ENCODE data around the gene CTDSPL. TPM values are rescaled to one million over a fixed set of nuclear protein-coding genes. Genes with fewer than 3 reads are reported as not detected.

Gene CTDSPL
- total and polyA plus RNA-seq, 10 of the 15 experiments (the other 5 are each of a cell fraction or from before 2014, with no cell fraction given): 0.05 to 0.51 (median 0.18) TPM; not detected in 6

DNA sequence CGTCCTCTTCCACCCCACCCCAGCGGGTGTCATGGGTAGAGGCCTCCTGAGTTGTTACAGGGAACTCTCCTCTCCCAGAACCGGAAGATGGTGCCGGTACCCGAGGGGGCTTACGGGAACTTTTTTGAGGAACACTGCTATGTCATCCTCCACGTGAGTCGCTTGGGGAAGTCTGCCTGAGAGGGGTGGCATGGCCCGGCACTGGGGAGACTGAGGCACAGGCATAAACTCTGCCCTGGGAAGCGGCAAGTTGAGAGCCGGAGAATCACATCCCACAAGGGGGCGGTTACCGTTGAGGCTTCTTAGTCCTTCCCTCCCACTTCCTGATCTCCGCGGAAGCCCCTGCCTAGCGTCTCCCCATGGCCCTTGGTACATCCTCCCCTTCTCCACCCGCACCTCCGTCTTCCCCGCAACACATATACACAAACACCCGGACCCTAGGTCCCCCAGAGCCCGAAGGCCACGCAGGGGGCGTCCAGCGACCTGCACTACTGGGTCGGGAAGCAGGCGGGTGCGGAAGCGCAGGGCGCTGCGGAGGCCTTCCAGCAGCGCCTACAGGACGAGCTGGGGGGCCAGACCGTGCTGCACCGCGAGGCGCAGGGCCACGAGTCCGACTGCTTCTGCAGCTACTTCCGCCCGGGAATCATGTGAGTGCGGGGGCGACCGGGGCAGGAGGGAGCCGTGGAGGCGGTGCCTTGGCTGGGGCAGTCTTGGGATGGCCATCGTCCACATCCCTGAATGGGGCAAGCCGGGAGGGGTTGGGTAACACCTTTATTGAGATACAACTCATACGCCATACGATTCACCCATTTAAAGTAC is 132.3 kb downstream of the CTDSPL start (continued):
- TF ChIP-seq, protein P1, sequence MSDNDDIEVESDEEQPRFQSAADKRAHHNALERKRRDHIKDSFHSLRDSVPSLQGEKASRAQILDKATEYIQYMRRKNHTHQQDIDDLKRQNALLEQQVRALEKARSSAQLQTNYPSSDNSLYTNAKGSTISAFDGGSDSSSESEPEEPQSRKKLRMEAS (IDR thresholded peaks at IDR 0.05; ENCODE audit: low read depth, low read length): peak; percentile 85
- no peak for TF ChIP-seq SIX5 (IDR thresholded peaks at IDR 0.05; ENCODE audit: low read depth, low read length, severe bottlenecking)
- TF ChIP-seq CREB1 (IDR thresholded peaks at IDR 0.05; ENCODE audit: low read depth): peak; percentile 40; the same call in 1 of the 2 replicates
- TF ChIP-seq, protein P2, sequence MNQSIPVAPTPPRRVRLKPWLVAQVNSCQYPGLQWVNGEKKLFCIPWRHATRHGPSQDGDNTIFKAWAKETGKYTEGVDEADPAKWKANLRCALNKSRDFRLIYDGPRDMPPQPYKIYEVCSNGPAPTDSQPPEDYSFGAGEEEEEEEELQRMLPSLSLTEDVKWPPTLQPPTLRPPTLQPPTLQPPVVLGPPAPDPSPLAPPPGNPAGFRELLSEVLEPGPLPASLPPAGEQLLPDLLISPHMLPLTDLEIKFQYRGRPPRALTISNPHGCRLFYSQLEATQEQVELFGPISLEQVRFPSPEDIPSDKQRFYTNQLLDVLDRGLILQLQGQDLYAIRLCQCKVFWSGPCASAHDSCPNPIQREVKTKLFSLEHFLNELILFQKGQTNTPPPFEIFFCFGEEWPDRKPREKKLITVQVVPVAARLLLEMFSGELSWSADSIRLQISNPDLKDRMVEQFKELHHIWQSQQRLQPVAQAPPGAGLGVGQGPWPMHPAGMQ (IDR thresholded peaks at IDR 0.05; ENCODE audit: borderline replicate concordance): no peak
- TF ChIP-seq, protein P3, sequence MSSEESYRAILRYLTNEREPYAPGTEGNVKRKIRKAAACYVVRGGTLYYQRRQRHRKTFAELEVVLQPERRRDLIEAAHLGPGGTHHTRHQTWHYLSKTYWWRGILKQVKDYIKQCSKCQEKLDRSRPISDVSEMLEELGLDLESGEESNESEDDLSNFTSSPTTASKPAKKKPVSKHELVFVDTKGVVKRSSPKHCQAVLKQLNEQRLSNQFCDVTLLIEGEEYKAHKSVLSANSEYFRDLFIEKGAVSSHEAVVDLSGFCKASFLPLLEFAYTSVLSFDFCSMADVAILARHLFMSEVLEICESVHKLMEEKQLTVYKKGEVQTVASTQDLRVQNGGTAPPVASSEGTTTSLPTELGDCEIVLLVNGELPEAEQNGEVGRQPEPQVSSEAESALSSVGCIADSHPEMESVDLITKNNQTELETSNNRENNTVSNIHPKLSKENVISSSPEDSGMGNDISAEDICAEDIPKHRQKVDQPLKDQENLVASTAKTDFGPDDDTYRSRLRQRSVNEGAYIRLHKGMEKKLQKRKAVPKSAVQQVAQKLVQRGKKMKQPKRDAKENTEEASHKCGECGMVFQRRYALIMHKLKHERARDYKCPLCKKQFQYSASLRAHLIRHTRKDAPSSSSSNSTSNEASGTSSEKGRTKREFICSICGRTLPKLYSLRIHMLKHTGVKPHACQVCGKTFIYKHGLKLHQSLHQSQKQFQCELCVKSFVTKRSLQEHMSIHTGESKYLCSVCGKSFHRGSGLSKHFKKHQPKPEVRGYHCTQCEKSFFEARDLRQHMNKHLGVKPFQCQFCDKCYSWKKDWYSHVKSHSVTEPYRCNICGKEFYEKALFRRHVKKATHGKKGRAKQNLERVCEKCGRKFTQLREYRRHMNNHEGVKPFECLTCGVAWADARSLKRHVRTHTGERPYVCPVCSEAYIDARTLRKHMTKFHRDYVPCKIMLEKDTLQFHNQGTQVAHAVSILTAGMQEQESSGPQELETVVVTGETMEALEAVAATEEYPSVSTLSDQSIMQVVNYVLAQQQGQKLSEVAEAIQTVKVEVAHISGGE (CRISPR knock-in tag; IDR thresholded peaks at IDR 0.05): peak; percentile 62
- TF ChIP-seq, protein P4, sequence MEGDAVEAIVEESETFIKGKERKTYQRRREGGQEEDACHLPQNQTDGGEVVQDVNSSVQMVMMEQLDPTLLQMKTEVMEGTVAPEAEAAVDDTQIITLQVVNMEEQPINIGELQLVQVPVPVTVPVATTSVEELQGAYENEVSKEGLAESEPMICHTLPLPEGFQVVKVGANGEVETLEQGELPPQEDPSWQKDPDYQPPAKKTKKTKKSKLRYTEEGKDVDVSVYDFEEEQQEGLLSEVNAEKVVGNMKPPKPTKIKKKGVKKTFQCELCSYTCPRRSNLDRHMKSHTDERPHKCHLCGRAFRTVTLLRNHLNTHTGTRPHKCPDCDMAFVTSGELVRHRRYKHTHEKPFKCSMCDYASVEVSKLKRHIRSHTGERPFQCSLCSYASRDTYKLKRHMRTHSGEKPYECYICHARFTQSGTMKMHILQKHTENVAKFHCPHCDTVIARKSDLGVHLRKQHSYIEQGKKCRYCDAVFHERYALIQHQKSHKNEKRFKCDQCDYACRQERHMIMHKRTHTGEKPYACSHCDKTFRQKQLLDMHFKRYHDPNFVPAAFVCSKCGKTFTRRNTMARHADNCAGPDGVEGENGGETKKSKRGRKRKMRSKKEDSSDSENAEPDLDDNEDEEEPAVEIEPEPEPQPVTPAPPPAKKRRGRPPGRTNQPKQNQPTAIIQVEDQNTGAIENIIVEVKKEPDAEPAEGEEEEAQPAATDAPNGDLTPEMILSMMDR (IDR thresholded peaks at IDR 0.05 in 2 of 3, conservative IDR thresholded peaks at IDR 0.05 in 1 of 3; ENCODE audit: control insufficient read depth in 2 of 3, extremely low read depth in 1 of 3, insufficient read depth in 1 of 3, low read depth in 3 of 3, low read length in 3 of 3): no peak
- no peak for TF ChIP-seq ESRRA (IDR thresholded peaks at IDR 0.05; ENCODE audit: low read length)
- no peak for TF ChIP-seq CHD2 (IDR thresholded peaks at IDR 0.05; ENCODE audit: borderline replicate concordance, low read depth, low read length)
- TF ChIP-seq CBX5 (IDR thresholded peaks at IDR 0.05; ENCODE audit: low read depth): no peak
- TF ChIP-seq, protein P5, sequence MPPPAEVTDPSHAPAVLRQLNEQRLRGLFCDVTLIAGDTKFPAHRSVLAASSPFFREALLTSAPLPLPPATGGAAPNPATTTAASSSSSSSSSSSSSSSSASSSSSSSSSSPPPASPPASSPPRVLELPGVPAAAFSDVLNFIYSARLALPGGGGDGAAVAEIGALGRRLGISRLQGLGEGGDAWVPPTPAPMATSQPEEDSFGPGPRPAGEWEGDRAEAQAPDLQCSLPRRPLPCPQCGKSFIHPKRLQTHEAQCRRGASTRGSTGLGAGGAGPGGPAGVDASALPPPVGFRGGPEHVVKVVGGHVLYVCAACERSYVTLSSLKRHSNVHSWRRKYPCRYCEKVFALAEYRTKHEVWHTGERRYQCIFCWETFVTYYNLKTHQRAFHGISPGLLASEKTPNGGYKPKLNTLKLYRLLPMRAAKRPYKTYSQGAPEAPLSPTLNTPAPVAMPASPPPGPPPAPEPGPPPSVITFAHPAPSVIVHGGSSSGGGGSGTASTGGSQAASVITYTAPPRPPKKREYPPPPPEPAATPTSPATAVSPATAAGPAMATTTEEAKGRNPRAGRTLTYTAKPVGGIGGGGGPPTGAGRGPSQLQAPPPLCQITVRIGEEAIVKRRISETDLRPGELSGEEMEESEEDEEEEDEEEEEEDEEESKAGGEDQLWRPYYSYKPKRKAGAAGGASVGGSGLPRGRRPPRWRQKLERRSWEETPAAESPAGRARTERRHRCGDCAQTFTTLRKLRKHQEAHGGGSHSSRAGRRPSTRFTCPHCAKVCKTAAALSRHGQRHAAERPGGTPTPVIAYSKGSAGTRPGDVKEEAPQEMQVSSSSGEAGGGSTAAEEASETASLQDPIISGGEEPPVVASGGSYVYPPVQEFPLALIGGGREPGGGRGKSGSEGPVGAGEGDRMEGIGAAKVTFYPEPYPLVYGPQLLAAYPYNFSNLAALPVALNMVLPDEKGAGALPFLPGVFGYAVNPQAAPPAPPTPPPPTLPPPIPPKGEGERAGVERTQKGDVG (CRISPR knock-in tag; IDR thresholded peaks at IDR 0.05): no peak
- TF ChIP-seq, protein P6, sequence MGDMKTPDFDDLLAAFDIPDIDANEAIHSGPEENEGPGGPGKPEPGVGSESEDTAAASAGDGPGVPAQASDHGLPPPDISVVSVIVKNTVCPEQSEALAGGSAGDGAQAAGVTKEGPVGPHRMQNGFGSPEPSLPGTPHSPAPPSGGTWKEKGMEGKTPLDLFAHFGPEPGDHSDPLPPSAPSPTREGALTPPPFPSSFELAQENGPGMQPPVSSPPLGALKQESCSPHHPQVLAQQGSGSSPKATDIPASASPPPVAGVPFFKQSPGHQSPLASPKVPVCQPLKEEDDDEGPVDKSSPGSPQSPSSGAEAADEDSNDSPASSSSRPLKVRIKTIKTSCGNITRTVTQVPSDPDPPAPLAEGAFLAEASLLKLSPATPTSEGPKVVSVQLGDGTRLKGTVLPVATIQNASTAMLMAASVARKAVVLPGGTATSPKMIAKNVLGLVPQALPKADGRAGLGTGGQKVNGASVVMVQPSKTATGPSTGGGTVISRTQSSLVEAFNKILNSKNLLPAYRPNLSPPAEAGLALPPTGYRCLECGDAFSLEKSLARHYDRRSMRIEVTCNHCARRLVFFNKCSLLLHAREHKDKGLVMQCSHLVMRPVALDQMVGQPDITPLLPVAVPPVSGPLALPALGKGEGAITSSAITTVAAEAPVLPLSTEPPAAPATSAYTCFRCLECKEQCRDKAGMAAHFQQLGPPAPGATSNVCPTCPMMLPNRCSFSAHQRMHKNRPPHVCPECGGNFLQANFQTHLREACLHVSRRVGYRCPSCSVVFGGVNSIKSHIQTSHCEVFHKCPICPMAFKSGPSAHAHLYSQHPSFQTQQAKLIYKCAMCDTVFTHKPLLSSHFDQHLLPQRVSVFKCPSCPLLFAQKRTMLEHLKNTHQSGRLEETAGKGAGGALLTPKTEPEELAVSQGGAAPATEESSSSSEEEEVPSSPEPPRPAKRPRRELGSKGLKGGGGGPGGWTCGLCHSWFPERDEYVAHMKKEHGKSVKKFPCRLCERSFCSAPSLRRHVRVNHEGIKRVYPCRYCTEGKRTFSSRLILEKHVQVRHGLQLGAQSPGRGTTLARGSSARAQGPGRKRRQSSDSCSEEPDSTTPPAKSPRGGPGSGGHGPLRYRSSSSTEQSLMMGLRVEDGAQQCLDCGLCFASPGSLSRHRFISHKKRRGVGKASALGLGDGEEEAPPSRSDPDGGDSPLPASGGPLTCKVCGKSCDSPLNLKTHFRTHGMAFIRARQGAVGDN (IDR thresholded peaks at IDR 0.05): peak; percentile 93
- TF ChIP-seq SREBF1 (IDR thresholded peaks at IDR 0.05; ENCODE audit: low read length): no peak
- no peak for TF ChIP-seq MTA2 (IDR thresholded peaks at IDR 0.05; ENCODE audit: low read depth)

Measured in GM12878 (cell line).